Esophagus muscularis mucosa (tissue), 4 donors: ENCODE measurements around the gene B9D1.

Experiments
- CTCF ChIP-seq, 3 experiments: fragments of 200-600 bp in 2 of 3; fragments of 450-650 bp in 1 of 3; sonication (generic) in 2 of 3; IDR thresholded peaks; one replicate each; pipeline ENCODE4 v1.5.1; 2017 to 2019; ENCODE audit warnings: antibody characterized with exemption in 3 of 3, mild to moderate bottlenecking in 2 of 3, moderate library complexity in 1 of 3
- EP300 ChIP-seq: sonication (generic); formaldehyde crosslinking; IDR thresholded peaks from one replicate; pipeline ENCODE4 v1.6.1; 2017; ENCODE audit warnings: antibody characterized with exemption
- POLR2A ChIP-seq: fragments of 450-650 bp; IDR thresholded peaks from one replicate; pipeline ENCODE4 v1.6.1; 2017; ENCODE audit warnings: antibody characterized with exemption, moderate library complexity, mild to moderate bottlenecking, low read depth
- POLR2AphosphoS5 ChIP-seq, 2 donors: sonication (generic); formaldehyde crosslinking; IDR thresholded peaks; one replicate each; pipeline ENCODE4 v1.6.1; 2017; ENCODE audit warnings: antibody characterized with exemption in 2 of 2

GRCh38 chr17:19409066-19409465, 46.5 kb upstream of the B9D1 start:
- no peak for TF ChIP-seq CTCF (IDR thresholded peaks at IDR 0.05)
- no peak for TF ChIP-seq POLR2A
- no peak for TF ChIP-seq EP300
- no peak for TF ChIP-seq POLR2AphosphoS5 (IDR thresholded peaks at IDR 0.05)
